T-helper 1 cell treated with Interleukin-12 subunit alpha and Interleukin-12 subunit beta and Interleukin-4 antibody, amounts not matched to agents 30 ng/mL and 1 ng/mL, for 36 hours (primary cell): Measurements from ENCODE around the gene CTXN1. TPM values are rescaled to one million over a fixed set of nuclear protein-coding genes. Genes with fewer than 3 reads are reported as not detected.
"Not testable (repeated sequence)": the region's sequence is repeated elsewhere in the genome, so short reads cannot be mapped to it uniquely, and the experiment has no call there.

Experiments used
- intact Hi-C: fragments of 100-400 bp; cut with micrococcal nuclease; formaldehyde crosslinking; loops from one replicate; pipeline ENCODE4 v1.15.1; 2024
- total RNA-seq: library from RNA; stranded (reverse); gene quantifications from 2 replicates; pipeline ENCODE4 v1.2.3, GENCODE V29; 2022

CTXN1 gene
- total RNA-seq, 1 donor from 2014 or later = not detected

GRCh38 chr19:7903244-7904073 is 22.5 kb downstream of the CTXN1 start, which contains the start of gene MAP2K7:
TSS of gene MAP2K7 (plus strand) at chr19:7903877. CDS start at chr19:7903945, 68 bp downstream.
- intact Hi-C loops = loop anchor here (1.0 kb wide), 7 partner anchors 13 to 369 kb away; partner anchors contain the start of genes PET100, SNAPC2, TIMM44 and XAB2

- intact Hi-C loops = loop anchor here (1.0 kb wide), 7 partner anchors 13 to 369 kb away; partner anchors contain the start of genes PET100, SNAPC2, TIMM44 and XAB2
These were observed 23.1 kb downstream of the CTXN1 start for GRCh38 chr19:7902796-7903243.

- intact Hi-C loops = no loop called here
These were observed 24.6 kb downstream of the CTXN1 start for GRCh38 chr19:7901337-7901736.

GRCh38 chr19:7900931-7901330 is 25.0 kb downstream of the CTXN1 start:
- intact Hi-C loops = no loop called here

- intact Hi-C loops = no loop called here
These were observed 25.5 kb downstream of the CTXN1 start for GRCh38 chr19:7900401-7900870.

GRCh38 chr19:7899751-7900378 is 26.1 kb downstream of the CTXN1 start:
- intact Hi-C loops = no loop called here

GRCh38 chr19:7898967-7899366 is 27.0 kb downstream of the CTXN1 start:
- intact Hi-C loops = no loop called here

GRCh38 chr19:7897292-7897691 is 28.6 kb downstream of the CTXN1 start:
- intact Hi-C loops = no loop called here

GRCh38 chr19:7895565-7895964 is 30.4 kb downstream of the CTXN1 start:
- intact Hi-C loops = no loop called here

GRCh38 chr19:7894612-7895309 is 31.2 kb downstream of the CTXN1 start:
- intact Hi-C loops = no loop called here

- intact Hi-C loops = not testable (repeated sequence)
These were observed 32.4 kb downstream of the CTXN1 start for GRCh38 chr19:7893362-7894101.

- intact Hi-C loops = no loop called here
These were observed 37.1 kb downstream of the CTXN1 start for GRCh38 chr19:7888826-7889217.

GRCh38 chr19:7888145-7888825 is 37.6 kb downstream of the CTXN1 start, which contains the start of gene LRRC8E:
TSS of gene LRRC8E (plus strand) at chr19:7888510. CDS start at chr19:7895604, 7,094 bp downstream.
- intact Hi-C loops = no loop called here

GRCh38 chr19:7887408-7888144 is 38.4 kb downstream of the CTXN1 start:
- intact Hi-C loops = no loop called here

- intact Hi-C loops = no loop called here
These were observed 40.1 kb downstream of the CTXN1 start for GRCh38 chr19:7885818-7886217.

- intact Hi-C loops = no loop called here
These were observed 42.0 kb downstream of the CTXN1 start for GRCh38 chr19:7883796-7884570.

GRCh38 chr19:7883105-7883504 is 42.8 kb downstream of the CTXN1 start:
- intact Hi-C loops = no loop called here

GRCh38 chr19:7881910-7882309 is 44.0 kb downstream of the CTXN1 start:
- intact Hi-C loops = no loop called here

GRCh38 chr19:7879836-7880235 is 46.1 kb downstream of the CTXN1 start:
- intact Hi-C loops = no loop called here
